ENCODE results near the gene RPTOR.

The RPTOR gene

GRCh38 chr17:80745183-80745582, 200.5 kb downstream of the RPTOR start:
- no peak overlapping the region for H2AFZ ChIP-seq (ENCODE audit: low read length)
- no peak overlapping the region for H4K8ac ChIP-seq (ENCODE audit: low read depth, low read length)
- H2BK120ac ChIP-seq (ENCODE audit: low read depth, low read length): no peak overlapping the region
- H3K14ac ChIP-seq (ENCODE audit: low read length): no peak overlapping the region
- H3K4me1 ChIP-seq (ENCODE audit: control insufficient read depth in 2 of 2, insufficient read depth in 1 of 2, low read depth in 1 of 2, low read length in 2 of 2): peaks cover 0 to 1% of the 10 kb centered on the region in 2 donors
- peaks cover 9% of the 10 kb centered on the region in 2 donors for H3K36me3 ChIP-seq (replicated peaks in 1 of 2; ENCODE audit: control insufficient read depth in 2 of 2, insufficient read depth in 2 of 2, low read length in 2 of 2)
- H3K9me3 ChIP-seq (replicated peaks in 1 of 2; ENCODE audit: control insufficient read depth in 2 of 2, insufficient read depth in 1 of 2, low read depth in 1 of 2, low read length in 2 of 2): peaks cover 8 to 14% of the 10 kb centered on the region in 2 donors
- WGBS, 2 donors (ENCODE audit: extremely low coverage in 2 of 2, insufficient read length in 2 of 2, insufficient replicate concordance in 1 of 2): no CpG with 5 or more reads among the region's 4 CpGs
- no peak overlapping the region for H2BK12ac ChIP-seq (ENCODE audit: low read length)
- H3K27ac ChIP-seq (replicated peaks; ENCODE audit: low read length): no peak overlapping the region
- no peak overlapping the region for H2AK5ac ChIP-seq (ENCODE audit: low read depth, low read length)
- H3K4ac ChIP-seq (ENCODE audit: low read length): no peak overlapping the region
- H3K4me3 ChIP-seq (ENCODE audit: low read length in 2 of 2): no peak overlapping the region
- no peak overlapping the region for H2BK15ac ChIP-seq (ENCODE audit: low read length)
- H3K18ac ChIP-seq (ENCODE audit: low read length): no peak overlapping the region
- no peak overlapping the region for H4K91ac ChIP-seq (ENCODE audit: low read depth, low read length, poor library complexity)
- no peak overlapping the region for H3K9ac ChIP-seq (ENCODE audit: low read depth, low read length, poor library complexity)
- H2BK5ac ChIP-seq (ENCODE audit: low read length): no peak overlapping the region
- H3K79me1 ChIP-seq (ENCODE audit: low read depth, low read length): peaks cover 4% of the 10 kb centered on the region
- H3K27me3 ChIP-seq (ENCODE audit: control insufficient read depth in 3 of 3, insufficient read depth in 3 of 3, low read depth in 1 of 3, low read length in 3 of 3): no peaks in the 10 kb centered on the region
- no peak for DNase-seq (ENCODE audit: low spot score)
- H3K4me2 ChIP-seq (ENCODE audit: insufficient read depth, low read length, poor library complexity, severe bottlenecking): no peak overlapping the region
- H3K23ac ChIP-seq (ENCODE audit: low read depth, low read length, poor library complexity): no peak overlapping the region

- no peak overlapping the region for H3K18ac ChIP-seq (ENCODE audit: low read length)
- H3K27me3 ChIP-seq (ENCODE audit: control insufficient read depth in 3 of 3, insufficient read depth in 3 of 3, low read depth in 1 of 3, low read length in 3 of 3): no peaks in the 10 kb centered on the region
- no peak overlapping the region for H3K4me3 ChIP-seq (ENCODE audit: low read length in 2 of 2)
- H4K8ac ChIP-seq (ENCODE audit: low read depth, low read length): no peak overlapping the region
- no peak overlapping the region for H3K23ac ChIP-seq (ENCODE audit: low read depth, low read length, poor library complexity)
- no peak overlapping the region for H2BK5ac ChIP-seq (ENCODE audit: low read length)
- no peak overlapping the region for H2AFZ ChIP-seq (ENCODE audit: low read length)
- H2BK15ac ChIP-seq (ENCODE audit: low read length): no peak overlapping the region
- no peak overlapping the region for H2BK12ac ChIP-seq (ENCODE audit: low read length)
- H3K4me2 ChIP-seq (ENCODE audit: insufficient read depth, low read length, poor library complexity, severe bottlenecking): no peak overlapping the region
- no CpG with 5 or more reads among the region's 23 CpGs for WGBS, 2 donors (ENCODE audit: extremely low coverage in 2 of 2, insufficient read length in 2 of 2, insufficient replicate concordance in 1 of 2)
- peaks cover under 1 to 9% of the 10 kb centered on the region in 2 donors for H3K9me3 ChIP-seq (replicated peaks in 1 of 2; ENCODE audit: control insufficient read depth in 2 of 2, insufficient read depth in 1 of 2, low read depth in 1 of 2, low read length in 2 of 2)
- H3K4ac ChIP-seq (ENCODE audit: low read length): no peak overlapping the region
- no peak overlapping the region for H3K14ac ChIP-seq (ENCODE audit: low read length)
- H2BK120ac ChIP-seq (ENCODE audit: low read depth, low read length): no peak overlapping the region
- H4K91ac ChIP-seq (ENCODE audit: low read depth, low read length, poor library complexity): no peak overlapping the region
- no peak overlapping the region for H2AK5ac ChIP-seq (ENCODE audit: low read depth, low read length)
- H3K4me1 ChIP-seq (ENCODE audit: control insufficient read depth in 2 of 2, insufficient read depth in 1 of 2, low read depth in 1 of 2, low read length in 2 of 2): peaks cover 5 to 8% of the 10 kb centered on the region in 2 donors
- H3K27ac ChIP-seq (replicated peaks; ENCODE audit: low read length): no peak overlapping the region
- DNase-seq (ENCODE audit: low spot score): no peak
- H3K79me1 ChIP-seq (ENCODE audit: low read depth, low read length): peaks cover 6% of the 10 kb centered on the region
- H3K36me3 ChIP-seq (replicated peaks in 1 of 2; ENCODE audit: control insufficient read depth in 2 of 2, insufficient read depth in 2 of 2, low read length in 2 of 2): peaks cover 6 to 7% of the 10 kb centered on the region in 2 donors
- H3K9ac ChIP-seq (ENCODE audit: low read depth, low read length, poor library complexity): no peak overlapping the region
Observed at GRCh38 chr17:80746262-80746935, 201.8 kb downstream of the RPTOR start.

GRCh38 chr17:80747469-80747868, 202.8 kb downstream of the RPTOR start:
- Histone ChIP-seq H3K4ac (ENCODE audit: low read length) (no peak overlapping the region), H3K79me1 (ENCODE audit: low read depth, low read length) (peaks cover 6% of the 10 kb centered on the region), H3K27ac (replicated peaks; ENCODE audit: low read length) (no peak overlapping the region), H3K4me1 (ENCODE audit: control insufficient read depth in 2 of 2, insufficient read depth in 1 of 2, low read depth in 1 of 2, low read length in 2 of 2) (peaks cover 14 to 16% of the 10 kb centered on the region in 2 donors), H2BK15ac (ENCODE audit: low read length) (no peak overlapping the region), H2AFZ (ENCODE audit: low read length) (no peak overlapping the region), H2BK120ac (ENCODE audit: low read depth, low read length) (no peak overlapping the region), H4K91ac (ENCODE audit: low read depth, low read length, poor library complexity) (no peak overlapping the region), H2BK12ac (ENCODE audit: low read length) (no peak overlapping the region), H3K4me3 (ENCODE audit: low read length in 2 of 2) (no peak overlapping the region), H3K4me2 (ENCODE audit: insufficient read depth, low read length, poor library complexity, severe bottlenecking) (no peak overlapping the region), H4K8ac (ENCODE audit: low read depth, low read length) (peak overlapping the region; percentile 31), H3K18ac (ENCODE audit: low read length) (no peak overlapping the region), H2BK5ac (ENCODE audit: low read length) (no peak overlapping the region), H3K9ac (ENCODE audit: low read depth, low read length, poor library complexity) (no peak overlapping the region), H3K14ac (ENCODE audit: low read length) (peak overlapping the region; percentile 31), H2AK5ac (ENCODE audit: low read depth, low read length) (no peak overlapping the region), H3K23ac (ENCODE audit: low read depth, low read length, poor library complexity) (no peak overlapping the region), H3K9me3 (replicated peaks in 1 of 2; ENCODE audit: control insufficient read depth in 2 of 2, insufficient read depth in 1 of 2, low read depth in 1 of 2, low read length in 2 of 2) (peaks cover 0 to 1% of the 10 kb centered on the region in 2 donors), H3K36me3 (replicated peaks in 1 of 2; ENCODE audit: control insufficient read depth in 2 of 2, insufficient read depth in 2 of 2, low read length in 2 of 2) (peaks cover 4 to 7% of the 10 kb centered on the region in 2 donors), H3K27me3 (ENCODE audit: control insufficient read depth in 3 of 3, insufficient read depth in 3 of 3, low read depth in 1 of 3, low read length in 3 of 3) (no peaks in the 10 kb centered on the region)
- DNase-seq (ENCODE audit: low spot score): no peak
- no CpG with 5 or more reads among the region's 9 CpGs for WGBS, 2 donors (ENCODE audit: extremely low coverage in 2 of 2, insufficient read length in 2 of 2, insufficient replicate concordance in 1 of 2)

GRCh38 chr17:80749611-80750010, 205.0 kb downstream of the RPTOR start:
- H2BK15ac ChIP-seq (ENCODE audit: low read length): no peak overlapping the region
- no peak overlapping the region for H2BK5ac ChIP-seq (ENCODE audit: low read length)
- no peak overlapping the region for H4K8ac ChIP-seq (ENCODE audit: low read depth, low read length)
- H2AK5ac ChIP-seq (ENCODE audit: low read depth, low read length): no peak overlapping the region
- no peaks in the 10 kb centered on the region for H3K9me3 ChIP-seq (replicated peaks in 1 of 2; ENCODE audit: control insufficient read depth in 2 of 2, insufficient read depth in 1 of 2, low read depth in 1 of 2, low read length in 2 of 2)
- no peak overlapping the region for H4K91ac ChIP-seq (ENCODE audit: low read depth, low read length, poor library complexity)
- no peak overlapping the region for H3K4me2 ChIP-seq (ENCODE audit: insufficient read depth, low read length, poor library complexity, severe bottlenecking)
- H2BK12ac ChIP-seq (ENCODE audit: low read length): no peak overlapping the region
- peaks cover 14 to 16% of the 10 kb centered on the region in 2 donors for H3K4me1 ChIP-seq (ENCODE audit: control insufficient read depth in 2 of 2, insufficient read depth in 1 of 2, low read depth in 1 of 2, low read length in 2 of 2)
- no CpG with 5 or more reads among the region's 3 CpGs for WGBS, 2 donors (ENCODE audit: extremely low coverage in 2 of 2, insufficient read length in 2 of 2, insufficient replicate concordance in 1 of 2)
- DNase-seq (ENCODE audit: low spot score): no peak
- H3K14ac ChIP-seq (ENCODE audit: low read length): no peak overlapping the region
- no peak overlapping the region for H3K23ac ChIP-seq (ENCODE audit: low read depth, low read length, poor library complexity)
- H3K18ac ChIP-seq (ENCODE audit: low read length): no peak overlapping the region
- H3K36me3 ChIP-seq (replicated peaks in 1 of 2; ENCODE audit: control insufficient read depth in 2 of 2, insufficient read depth in 2 of 2, low read length in 2 of 2): peaks cover 0 to 4% of the 10 kb centered on the region in 2 donors
- H2BK120ac ChIP-seq (ENCODE audit: low read depth, low read length): no peak overlapping the region
- no peak overlapping the region for H3K9ac ChIP-seq (ENCODE audit: low read depth, low read length, poor library complexity)
- H3K4ac ChIP-seq (ENCODE audit: low read length): no peak overlapping the region
- H2AFZ ChIP-seq (ENCODE audit: low read length): no peak overlapping the region
- no peak overlapping the region for H3K4me3 ChIP-seq (ENCODE audit: low read length in 2 of 2)
- peaks cover 5% of the 10 kb centered on the region for H3K79me1 ChIP-seq (ENCODE audit: low read depth, low read length)
- no peaks in the 10 kb centered on the region for H3K27me3 ChIP-seq (ENCODE audit: control insufficient read depth in 3 of 3, insufficient read depth in 3 of 3, low read depth in 1 of 3, low read length in 3 of 3)
- no peak overlapping the region for H3K27ac ChIP-seq (replicated peaks; ENCODE audit: low read length)

All from neuronal stem cell (in vitro differentiated cells).